Endothelial cell of umbilical vein (primary cell): ENCODE data around the gene SPATA45. TPM values are rescaled to one million over a fixed set of nuclear protein-coding genes. Genes with fewer than 3 reads are reported as not detected.
A peak's percentile ranks its signal among the peaks of the same experiment; 100 is the strongest.

Experiments used
- BruUV-seq: library from RNA; stranded (reverse); fragments of 400-500 nt; replicated peaks from 2 replicates; lab custom pipeline; 2021; lab: Mats Ljungman, UMichigan
- CTCF ChIA-PET: fragments of 300-600, 350-600 bp; sonication (Branson Sonifier 250); formaldehyde crosslinking; loops from one replicate; lab custom pipeline; 2021; ENCODE audit warnings: antibody characterized with exemption, inconsistent platforms; lab: Charles Lee
- POLR2A ChIA-PET: fragments of 300-600, 350-600 bp; sonication (Branson Sonifier 250); formaldehyde crosslinking; loops from one replicate; lab custom pipeline; 2021; ENCODE audit warnings: antibody characterized with exemption, inconsistent platforms; lab: Charles Lee
- DNase-seq: peaks from one replicate; pipeline ENCODE4 v3.0.0-alpha.2; 2011; ENCODE audit warnings: low read depth, low spot score
- FAIRE-seq: peaks from 2 replicates; lab custom pipeline; 2011; peaks lifted over from hg19 to GRCh38; lab: Jason Lieb, UNC
- H2AFZ ChIP-seq: 2 replicates; pipeline ENCODE4 v1.6.0; 2012; ENCODE audit warnings: low read depth, low read length, control low read depth, inconsistent platforms
- H3K27ac ChIP-seq: 2 replicates; pipeline ENCODE4 v1.5.1; 2011; ENCODE audit warnings: low read depth, mild to moderate bottlenecking, control low read depth, low read length, moderate library complexity; ENCODE audit not compliant: insufficient read depth
- H3K27me3 ChIP-seq, 2 experiments: 2 replicates each; pipeline versions ENCODE4 v1.6.0 to v1.6.1; 2011; ENCODE audit warnings: low read length in 2 of 2, mixed read lengths in 1 of 2; ENCODE audit not compliant: control insufficient read depth in 2 of 2, insufficient read depth in 2 of 2
- H3K36me3 ChIP-seq, 2 experiments: 2 replicates in 1 of 2; 3 replicates in 1 of 2; pipeline ENCODE4 v1.5.1; 2011; ENCODE audit warnings: low read length in 2 of 2, mild to moderate bottlenecking in 1 of 2, moderate library complexity in 1 of 2; ENCODE audit not compliant: control insufficient read depth in 2 of 2, insufficient read depth in 2 of 2; ENCODE audit errors: extremely low read depth in 1 of 2
- H3K4me1 ChIP-seq: 3 replicates; pipeline ENCODE4 v1.5.1; 2011; ENCODE audit warnings: mild to moderate bottlenecking, low read length; ENCODE audit not compliant: control insufficient read depth, insufficient read depth; ENCODE audit errors: extremely low read depth
- H3K4me2 ChIP-seq: 2 replicates; pipeline ENCODE4 v1.6.1; 2011; ENCODE audit warnings: low read length, control low read depth, mixed read lengths; ENCODE audit not compliant: insufficient read depth
- H3K4me3 ChIP-seq, 3 experiments: fragments of 200-600 bp in 1 of 3; sonication (generic), shearing (Covaris generic) in 1 of 3; replicated peaks in 1 of 3; 2 replicates each; pipeline ENCODE4 v1.5.1; 2011 to 2016; ENCODE audit warnings: control low read depth in 3 of 3, low read length in 3 of 3, mild to moderate bottlenecking in 2 of 3, inconsistent platforms in 1 of 3, low read depth in 1 of 3, moderate library complexity in 1 of 3; ENCODE audit not compliant: insufficient read depth in 1 of 3
- H3K79me2 ChIP-seq: 2 replicates; pipeline ENCODE4 v1.6.0; 2012; ENCODE audit warnings: low read length, inconsistent platforms; ENCODE audit not compliant: control insufficient read depth, insufficient read depth
- H3K9ac ChIP-seq: replicated peaks from 2 replicates; pipeline ENCODE3; 2011; ENCODE audit warnings: low read length, control low read depth; ENCODE audit not compliant: insufficient read depth; ENCODE audit errors: extremely low read depth
- H3K9me1 ChIP-seq: replicated peaks from 3 replicates; pipeline ENCODE4 v1.6.0; 2011; ENCODE audit warnings: mild to moderate bottlenecking, low read length; ENCODE audit not compliant: control insufficient read depth, insufficient read depth; ENCODE audit errors: extremely low read depth
- H3K9me3 ChIP-seq: replicated peaks from 2 replicates; pipeline ENCODE4 v1.5.1; 2012; ENCODE audit warnings: low read length, inconsistent platforms; ENCODE audit not compliant: control insufficient read depth, insufficient read depth
- H4K20me1 ChIP-seq: replicated peaks from 2 replicates; pipeline ENCODE3; 2011; ENCODE audit warnings: mild to moderate bottlenecking, low read length; ENCODE audit not compliant: control insufficient read depth, insufficient read depth; ENCODE audit errors: extremely low read depth
- GATA2 ChIP-seq: IDR thresholded peaks from 2 replicates; pipeline ENCODE4 v1.7.0; 2011; ENCODE audit warnings: low read depth, mild to moderate bottlenecking, moderate library complexity, mixed read lengths, low read length; ENCODE audit not compliant: insufficient read length, insufficient read depth
- POLR2AphosphoS5 ChIP-seq: IDR thresholded peaks from 2 replicates; pipeline ENCODE4 v1.6.1; 2012; ENCODE audit warnings: low read depth, mild to moderate bottlenecking, control low read depth, low read length, moderate library complexity; ENCODE audit not compliant: insufficient read depth
- dilution Hi-C: fragments of 300-500 bp; cut with MboI; formaldehyde crosslinking; loops from one replicate; pipeline ENCODE4 v1.15.0; 2019; ENCODE audit warnings: low sequenced_read_pairs; ENCODE audit not compliant: extremely low pct_ligation_motif_present
- intact Hi-C: fragments of 100-400 bp; cut with micrococcal nuclease; formaldehyde crosslinking; loops from one replicate; pipeline ENCODE4 v1.10.0; 2022
- polyA plus RNA-seq, 4 experiments: library from polyadenylated mRNA; depleted of rRNA in 3 of 4; stranded (reverse) in 3 of 4; unstranded in 1 of 4; fragments of >200 nt; gene quantifications; 2 replicates each; pipeline versions ENCODE4 v1.2.1 to v1.2.3, GENCODE V29; 2011 to 2012; ENCODE audit warnings: missing spikeins in 1 of 4
- total RNA-seq: library from RNA; stranded (reverse); gene quantifications from 2 replicates; pipeline ENCODE4 v1.2.3, GENCODE V29; 2021
- TF ChIP-seq, protein P1 (sequence below), 2 donors: IDR thresholded peaks; 1 replicate in 1 of 2; 2 replicates in 1 of 2; pipeline ENCODE4 v1.5.1; 2011; ENCODE audit warnings: low read length in 2 of 2, mild to moderate bottlenecking in 2 of 2, moderate library complexity in 2 of 2, control low read depth in 1 of 2, inconsistent platforms in 1 of 2, low read depth in 1 of 2; ENCODE audit not compliant: insufficient read depth in 1 of 2; ENCODE audit errors: extremely low read depth in 1 of 2

SPATA45 gene
- total and polyA plus RNA-seq, 2 donors (not counting 3 experiments of a cell fraction or from before 2014, with no cell fraction given): not detected

GRCh38 chr1:212791261-212791675 lies 56.2 kb downstream of the SPATA45 start:
- H2AFZ ChIP-seq: peak overlapping the region; percentile 97
- H3K27ac ChIP-seq: peak overlapping the region; percentile 54
- no peak for DNase-seq
- peak overlapping the region; percentile 95 for H3K4me2 ChIP-seq
- BruUV-seq: TSS peak; percentile 89
- no peaks in the 10 kb centered on the region for H3K27me3 ChIP-seq
- H3K9me1 ChIP-seq: no peaks in the 10 kb centered on the region
- peak overlapping the region; percentile 77 to 97 (median 94) for H3K4me3 ChIP-seq
- H3K79me2 ChIP-seq: peaks cover 8% of the 10 kb centered on the region
- H3K9ac ChIP-seq: peak overlapping the region; percentile 97
- H3K36me3 ChIP-seq: no peaks in the 10 kb centered on the region
- no peaks in the 10 kb centered on the region for H4K20me1 ChIP-seq
- no peaks in the 10 kb centered on the region for H3K9me3 ChIP-seq
- intact Hi-C loops: loop anchor here (1.0 kb wide), 3 partner anchors 8 to 224 kb away; partner anchors contain the start of genes ANGEL2 and FLVCR1
- no peak for FAIRE-seq
- TF ChIP-seq, protein P1, sequence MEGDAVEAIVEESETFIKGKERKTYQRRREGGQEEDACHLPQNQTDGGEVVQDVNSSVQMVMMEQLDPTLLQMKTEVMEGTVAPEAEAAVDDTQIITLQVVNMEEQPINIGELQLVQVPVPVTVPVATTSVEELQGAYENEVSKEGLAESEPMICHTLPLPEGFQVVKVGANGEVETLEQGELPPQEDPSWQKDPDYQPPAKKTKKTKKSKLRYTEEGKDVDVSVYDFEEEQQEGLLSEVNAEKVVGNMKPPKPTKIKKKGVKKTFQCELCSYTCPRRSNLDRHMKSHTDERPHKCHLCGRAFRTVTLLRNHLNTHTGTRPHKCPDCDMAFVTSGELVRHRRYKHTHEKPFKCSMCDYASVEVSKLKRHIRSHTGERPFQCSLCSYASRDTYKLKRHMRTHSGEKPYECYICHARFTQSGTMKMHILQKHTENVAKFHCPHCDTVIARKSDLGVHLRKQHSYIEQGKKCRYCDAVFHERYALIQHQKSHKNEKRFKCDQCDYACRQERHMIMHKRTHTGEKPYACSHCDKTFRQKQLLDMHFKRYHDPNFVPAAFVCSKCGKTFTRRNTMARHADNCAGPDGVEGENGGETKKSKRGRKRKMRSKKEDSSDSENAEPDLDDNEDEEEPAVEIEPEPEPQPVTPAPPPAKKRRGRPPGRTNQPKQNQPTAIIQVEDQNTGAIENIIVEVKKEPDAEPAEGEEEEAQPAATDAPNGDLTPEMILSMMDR (IDR thresholded peaks at IDR 0.05; ENCODE audit: extremely low read depth in 1 of 2, insufficient read depth in 1 of 2, low read depth in 1 of 2, low read length in 2 of 2): no peak
- no peak for TF ChIP-seq POLR2AphosphoS5
- POLR2A ChIA-PET: interaction anchor here (1.3 kb wide), 1 partner anchor 183 kb away, joined by 3 read pairs; the partner anchor contains the start of gene ATF3
- CTCF ChIA-PET: interaction anchor here (1.2 to 2.2 kb wide), 5 partner anchors 16 to 314 kb away, joined by 3 to 23 read pairs (median 5); no protein-coding TSS in a partner anchor
- peaks cover 21% of the 10 kb centered on the region for H3K4me1 ChIP-seq
- dilution Hi-C loops: no loop called here

DNA sequence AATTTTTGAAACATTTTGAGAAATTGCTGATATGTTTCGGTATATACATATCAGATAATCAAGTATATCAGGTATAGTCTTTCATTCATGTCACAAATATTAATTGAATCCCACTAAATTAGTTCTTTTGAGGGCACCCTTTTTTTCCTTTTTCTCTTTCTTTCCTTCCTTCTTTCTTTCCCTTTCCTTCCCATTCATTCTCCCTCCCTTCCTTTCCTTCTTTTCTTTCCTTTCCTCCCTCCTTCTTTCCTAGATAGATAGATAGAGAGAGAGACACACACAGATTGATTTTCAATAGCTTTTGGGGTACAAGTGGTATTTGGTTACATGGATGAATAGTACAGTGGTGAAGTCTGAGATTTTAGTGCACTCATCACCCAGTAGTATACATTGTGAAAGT lies 61.6 kb downstream of the SPATA45 start:
- no peaks in the 10 kb centered on the region for H4K20me1 ChIP-seq
- H3K4me3 ChIP-seq: no peak overlapping the region
- no peaks in the 10 kb centered on the region for H3K27me3 ChIP-seq
- H3K36me3 ChIP-seq: peaks cover 0 to 6% of the 10 kb centered on the region in 2 experiments
- no peak for DNase-seq
- intact Hi-C loops (no loop called here), dilution Hi-C loops (no loop called here)
- no peaks in the 10 kb centered on the region for H3K9me3 ChIP-seq
- no peak overlapping the region for H2AFZ ChIP-seq
- peaks cover 3% of the 10 kb centered on the region for H3K79me2 ChIP-seq
- H3K9ac ChIP-seq: no peak overlapping the region
- no peak for TF ChIP-seq GATA2
- no peak overlapping the region for H3K27ac ChIP-seq
- H3K4me1 ChIP-seq: peaks cover 19% of the 10 kb centered on the region
- ChIA-PET CTCF (interaction anchor here (0.6 kb wide), 1 partner anchor 121 kb away, joined by 4 read pairs; no protein-coding TSS in a partner anchor), POLR2A (interaction anchor here (0.5 kb wide), 1 partner anchor 1204 kb away, joined by 4 read pairs; no protein-coding TSS in a partner anchor)
- no peak for FAIRE-seq
- no TSS peak for BruUV-seq
- no peaks in the 10 kb centered on the region for H3K9me1 ChIP-seq
- H3K4me2 ChIP-seq: no peak overlapping the region
